ENCODE results near the gene MCTP1.
A peak's percentile ranks its signal among the peaks of the same experiment; 100 is the strongest.

MCTP1 gene

DNA sequence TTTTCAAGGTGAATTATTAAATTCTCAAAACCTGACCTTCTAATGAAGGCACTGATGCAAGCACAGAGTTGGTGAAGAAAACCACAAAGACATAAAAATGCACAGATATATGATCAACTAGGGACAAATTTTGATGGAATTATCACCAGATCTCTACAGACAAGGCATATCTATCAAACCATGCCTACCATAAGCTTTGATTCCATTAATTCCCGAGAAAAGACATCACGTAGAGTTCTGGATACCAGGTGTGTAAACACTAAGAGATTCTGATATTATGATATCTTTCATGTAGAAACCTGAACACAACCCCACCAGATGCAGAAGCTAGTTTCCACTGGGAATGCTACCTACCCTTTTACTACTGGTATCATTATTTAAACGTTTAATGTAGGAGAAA, 525.9 kb downstream of the MCTP1 start:
- no peak for DNase-seq (ENCODE audit: low spot score)

GRCh38 chr5:94754824-94755223, 530.1 kb downstream of the MCTP1 start:
- no peak for DNase-seq (ENCODE audit: low spot score)

DNA sequence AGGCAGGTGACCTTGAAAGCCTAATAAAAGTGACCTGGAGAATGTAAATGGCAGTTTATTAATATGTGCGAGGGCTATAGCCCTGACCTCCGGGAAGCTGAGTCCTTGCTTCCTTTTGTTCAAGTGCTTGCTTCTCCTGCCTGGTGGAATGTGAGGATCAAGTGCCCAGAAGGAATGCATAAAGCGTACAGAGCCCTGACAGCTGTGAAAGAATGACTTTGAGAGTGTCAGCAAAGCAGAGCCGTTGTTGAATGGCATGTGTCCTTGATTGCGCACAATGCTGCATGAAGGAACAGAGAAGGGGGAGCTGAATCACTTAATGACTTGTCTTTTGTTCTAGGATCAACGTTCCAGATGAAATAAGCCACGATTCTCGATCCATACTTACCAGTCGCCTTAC, 533.4 kb downstream of the MCTP1 start:
- DNase-seq (ENCODE audit: low spot score): no peak

GRCh38 chr5:94750681-94751080, 534.2 kb downstream of the MCTP1 start:
- DNase-seq (ENCODE audit: low spot score): no peak

GRCh38 chr5:94749042-94749441, 535.9 kb downstream of the MCTP1 start:
- no peak for DNase-seq (ENCODE audit: low spot score)

DNA sequence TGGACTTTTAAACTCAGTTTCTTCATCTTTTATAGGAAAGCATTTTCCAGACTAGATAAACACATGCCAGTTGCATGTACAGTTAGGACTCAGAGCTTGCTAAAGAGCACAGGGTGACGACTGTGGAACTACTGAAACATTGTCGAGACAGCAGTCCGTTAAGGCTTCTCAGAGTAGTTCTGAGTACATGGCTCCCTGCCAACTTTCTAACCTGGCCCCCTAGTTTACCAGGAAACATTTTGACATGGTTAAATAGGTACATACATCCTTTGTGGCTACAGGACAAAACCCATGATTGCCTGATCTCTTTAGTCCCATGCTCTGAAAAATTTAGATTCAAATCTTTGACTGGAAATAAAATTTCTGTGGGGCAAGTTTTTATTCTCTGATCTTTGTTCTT, 536.7 kb downstream of the MCTP1 start:
- no peak for DNase-seq (ENCODE audit: low spot score)

- DNase-seq (ENCODE audit: low spot score): no peak
Measured at GRCh38 chr5:94747371-94747770, 537.5 kb downstream of the MCTP1 start.

- DNase-seq (ENCODE audit: low spot score): no peak
Measured at GRCh38 chr5:94746731-94747124, 538.2 kb downstream of the MCTP1 start.

- DNase-seq (ENCODE audit: low spot score): no peak
Measured at GRCh38 chr5:94745786-94746730, 538.8 kb downstream of the MCTP1 start.

DNA sequence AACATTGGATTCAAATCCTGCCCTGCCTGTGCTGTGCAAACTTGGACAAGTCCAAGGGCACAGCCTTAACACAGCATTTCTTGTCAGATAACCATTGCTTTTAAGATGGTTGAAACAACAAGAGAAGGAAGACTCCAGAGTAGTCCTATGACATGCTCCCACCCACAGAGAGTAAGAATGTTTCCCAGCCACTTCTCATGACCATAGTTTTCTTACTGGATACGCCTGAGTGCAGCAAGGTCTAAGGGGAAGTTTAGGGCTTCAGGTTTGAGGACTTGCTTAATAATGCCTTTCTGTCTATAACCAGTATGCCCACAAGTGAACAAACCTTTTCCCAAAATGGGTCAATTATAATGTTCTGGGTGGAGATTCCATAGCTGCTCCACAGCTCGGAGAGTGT, 540.0 kb downstream of the MCTP1 start:
- no peak for DNase-seq (ENCODE audit: low spot score)

DNA sequence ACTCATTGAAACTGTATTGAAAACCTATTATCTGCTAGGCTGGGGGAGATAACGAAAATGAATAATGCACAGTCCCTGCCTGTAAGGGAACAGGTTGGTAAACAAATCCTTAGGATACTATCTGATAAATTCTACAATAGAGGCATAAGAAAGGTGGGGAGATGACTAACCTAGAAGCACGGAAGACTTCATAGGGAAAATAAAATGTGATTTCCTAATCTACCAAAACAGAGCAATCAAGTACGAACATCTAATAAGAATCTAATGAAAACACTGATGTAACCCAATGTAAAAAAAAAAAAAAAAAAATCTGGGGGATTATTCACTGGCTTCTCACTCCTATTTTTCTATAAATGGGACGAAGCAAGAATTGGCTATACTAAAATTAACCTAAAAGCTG, 542.0 kb downstream of the MCTP1 start:
- no peak for DNase-seq (ENCODE audit: low spot score)

GRCh38 chr5:94740286-94740685, 544.6 kb downstream of the MCTP1 start:
- DNase-seq (ENCODE audit: low spot score): no peak

- DNase-seq (ENCODE audit: low spot score): no peak
Measured at GRCh38 chr5:94736498-94736897, 548.4 kb downstream of the MCTP1 start.

- DNase-seq (ENCODE audit: low spot score): no peak
Measured at GRCh38 chr5:94731471-94731870, 553.4 kb downstream of the MCTP1 start.

GRCh38 chr5:94725142-94725541, 559.8 kb downstream of the MCTP1 start:
- no peak for DNase-seq (ENCODE audit: low spot score)

DNA sequence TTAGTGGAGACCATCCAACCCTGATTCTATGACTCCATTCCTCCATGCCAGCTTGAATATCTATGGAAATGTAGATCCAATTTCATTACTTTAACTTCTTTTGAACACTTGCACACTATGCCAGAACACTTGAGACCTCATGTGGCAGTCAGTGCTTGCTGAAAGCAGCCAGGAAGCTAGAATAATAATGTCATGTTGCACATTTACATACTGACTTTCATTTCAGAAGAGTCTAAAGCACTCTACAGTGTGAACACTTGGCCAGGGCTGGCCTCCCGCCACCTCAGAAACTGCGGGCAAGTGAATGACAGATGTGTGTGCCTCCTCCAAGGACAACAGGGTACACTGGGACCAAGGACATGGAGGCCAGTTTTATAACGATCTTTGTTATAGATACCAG, 569.1 kb downstream of the MCTP1 start:
- no peak for DNase-seq (ENCODE audit: low spot score)

DNA sequence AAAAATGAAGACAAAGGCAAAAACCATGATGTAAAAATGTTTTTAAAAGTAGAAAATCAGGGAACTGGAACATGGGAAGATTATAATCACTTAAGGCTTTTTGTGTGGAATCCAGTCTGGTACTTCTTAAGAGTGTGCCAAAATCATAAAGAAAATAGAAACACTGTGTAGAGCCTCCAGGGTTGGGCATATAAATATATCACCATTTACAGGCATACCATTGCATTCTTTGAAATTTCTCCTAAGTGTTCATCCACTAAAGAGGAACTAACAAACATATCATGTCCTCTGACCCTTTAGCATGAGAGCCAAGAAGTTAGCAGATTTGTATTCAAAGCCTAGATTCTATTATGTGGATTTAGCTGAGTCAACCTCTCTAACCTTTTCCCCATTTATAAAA, 573.1 kb downstream of the MCTP1 start:
- no peak for DNase-seq (ENCODE audit: low spot score)

DNA sequence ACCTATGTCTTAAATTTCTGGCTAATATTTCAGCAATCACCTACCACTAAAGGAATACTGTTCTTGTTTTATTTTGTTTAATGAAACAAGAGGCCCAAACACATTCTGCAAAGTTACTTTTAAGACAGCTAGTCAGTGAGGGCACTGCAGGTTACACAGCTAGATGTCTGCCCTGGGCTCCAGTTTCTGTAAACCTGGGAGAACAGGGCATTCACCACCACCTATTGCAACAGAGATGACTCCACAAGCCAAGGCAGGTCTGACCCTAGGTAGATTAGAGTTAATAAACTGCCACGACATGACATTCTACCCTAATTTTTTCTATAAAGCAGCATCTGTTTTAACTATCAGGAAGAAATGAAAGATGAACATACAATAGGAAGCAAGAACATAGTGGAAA, 575.6 kb downstream of the MCTP1 start:
- no peak for DNase-seq (ENCODE audit: low spot score)

DNA sequence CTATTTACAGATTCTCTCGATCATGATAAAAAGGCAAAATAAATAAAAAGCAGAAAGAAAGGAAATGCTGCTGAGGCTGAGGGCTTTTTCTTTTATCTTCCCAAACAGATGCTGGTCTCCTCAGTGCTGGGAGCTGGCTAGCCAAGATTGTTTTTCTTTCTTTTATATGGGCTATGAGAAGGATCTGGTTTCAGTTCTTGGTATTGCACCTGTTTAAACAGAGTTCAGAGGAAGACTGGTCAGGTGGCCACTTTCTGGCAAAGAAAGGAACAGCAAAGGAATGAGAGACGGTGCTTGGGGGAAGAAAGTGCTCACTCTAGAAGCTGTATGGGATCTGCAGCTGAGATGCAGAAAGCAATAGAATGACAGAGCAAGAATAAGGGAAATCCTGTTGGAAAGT, 577.5 kb downstream of the MCTP1 start:
- peak; percentile 14 for DNase-seq (ENCODE audit: low spot score)

DNA sequence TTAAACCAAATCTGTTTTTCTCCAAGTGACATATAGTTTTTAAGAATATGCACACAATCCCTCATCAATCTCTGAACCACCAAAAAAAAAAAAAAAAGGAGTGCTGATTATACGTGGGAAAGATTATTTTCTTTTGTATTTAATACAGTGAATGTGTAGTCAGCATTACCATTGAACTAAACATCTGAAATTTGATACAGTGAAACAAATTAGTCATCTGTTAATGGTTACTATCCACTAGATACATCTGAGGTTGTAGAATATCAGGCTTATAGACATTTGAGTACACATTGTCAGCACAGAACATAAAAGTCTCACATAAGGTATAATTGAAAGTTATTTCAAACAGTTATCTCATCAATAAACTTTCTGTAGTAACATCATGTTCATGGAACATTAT, 579.5 kb downstream of the MCTP1 start:
- DNase-seq (ENCODE audit: low spot score): no peak

GRCh38 chr5:94702729-94703128, 582.2 kb downstream of the MCTP1 start:
- DNase-seq (ENCODE audit: low spot score): no peak

GRCh38 chr5:94700592-94700991, 584.3 kb downstream of the MCTP1 start:
- no peak for DNase-seq (ENCODE audit: low spot score)

DNA sequence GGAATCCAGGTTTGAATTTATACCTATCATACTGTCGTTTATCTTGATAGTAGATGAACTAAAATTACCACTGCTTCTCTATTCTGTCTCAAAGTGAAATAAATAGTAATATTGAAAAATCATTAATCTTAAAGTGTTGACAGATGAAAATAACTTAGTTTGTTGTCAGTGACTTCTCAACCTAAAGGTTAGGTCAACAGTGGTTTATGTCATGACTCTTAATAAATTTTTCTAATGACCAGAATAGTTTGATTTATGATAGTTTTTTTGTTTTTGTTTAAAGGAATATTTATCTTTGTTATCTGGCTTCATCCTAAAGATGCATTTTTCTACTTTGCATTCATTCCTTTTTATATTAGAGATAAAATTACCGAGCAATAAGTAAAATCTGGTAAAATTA, 585.3 kb downstream of the MCTP1 start:
- no peak for DNase-seq (ENCODE audit: low spot score)

GRCh38 chr5:94698197-94698596, 586.7 kb downstream of the MCTP1 start:
- no peak for DNase-seq (ENCODE audit: low spot score)
